ACHN (cell line): ENCODE results near the gene PAXIP1.
"Not testable (repeated sequence)": the region's sequence is repeated elsewhere in the genome, so short reads cannot be mapped to it uniquely, and the experiment has no call there.

Source experiments
- DNase-seq: peaks from one replicate; pipeline ENCODE4 v3.0.0-alpha.2; 2015
- in situ Hi-C: cut with HindIII; loops from 2 replicates; pipeline ENCODE4 v1.10.0; 2017; ENCODE audit warnings: low sequenced_read_pairs, low pct_ligation_motif_present, low pct_unique_long_range_greater_than_20kb

PAXIP1 gene

DNA sequence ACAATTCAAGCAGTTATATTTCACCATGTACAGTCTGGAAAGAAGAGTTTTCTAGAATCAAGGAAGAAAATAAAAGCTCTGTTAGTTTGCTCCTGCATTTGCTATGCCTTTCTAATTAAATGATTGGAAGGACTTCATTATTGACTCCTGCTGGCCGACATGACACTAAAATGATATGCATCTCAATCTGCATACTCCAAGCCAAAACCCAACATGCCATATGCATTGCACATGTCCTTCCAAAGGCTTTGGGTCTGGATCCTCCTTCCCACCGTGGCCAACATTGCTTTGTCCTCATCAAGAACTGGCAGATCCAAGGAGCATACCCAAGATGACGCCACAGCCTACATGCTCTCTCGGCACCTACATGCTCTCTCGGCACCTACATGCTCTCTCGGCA is 46.5 kb downstream of the PAXIP1 start:
- no peak for DNase-seq
- in situ Hi-C loops: no loop called here

DNA sequence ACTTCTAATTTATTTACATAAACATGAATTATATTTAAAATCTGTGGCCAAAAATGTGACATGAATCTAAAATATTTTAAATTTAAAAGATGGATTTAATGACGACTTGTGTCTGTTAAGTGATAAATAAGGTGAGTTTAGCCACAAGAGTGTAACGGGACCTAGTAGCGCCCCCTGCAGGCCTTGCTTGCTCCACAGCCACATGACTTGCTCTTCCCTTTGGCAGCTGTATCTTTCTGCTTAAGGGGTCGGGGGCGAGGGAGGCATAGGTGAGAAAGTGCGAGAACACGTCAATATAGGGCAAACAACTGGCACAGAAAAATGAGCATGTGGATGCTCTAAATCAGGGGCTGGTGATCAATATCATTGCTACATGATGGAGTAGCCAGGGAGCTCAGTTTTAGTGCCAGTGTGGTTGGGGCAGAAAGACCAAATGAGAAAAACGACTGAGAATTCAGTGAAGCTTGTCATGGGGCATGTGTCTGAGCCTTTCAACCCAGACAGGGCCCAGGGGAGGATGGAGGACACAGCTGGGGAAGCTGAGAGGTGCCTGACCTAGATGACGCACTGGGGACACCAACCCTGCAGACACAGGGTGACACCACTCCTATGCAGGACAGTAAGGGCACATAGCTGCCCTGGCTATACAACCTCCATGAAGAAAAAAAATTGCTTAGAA is 49.8 kb downstream of the PAXIP1 start:
- peak; percentile 75 for DNase-seq
- in situ Hi-C loops: no loop called here

DNA sequence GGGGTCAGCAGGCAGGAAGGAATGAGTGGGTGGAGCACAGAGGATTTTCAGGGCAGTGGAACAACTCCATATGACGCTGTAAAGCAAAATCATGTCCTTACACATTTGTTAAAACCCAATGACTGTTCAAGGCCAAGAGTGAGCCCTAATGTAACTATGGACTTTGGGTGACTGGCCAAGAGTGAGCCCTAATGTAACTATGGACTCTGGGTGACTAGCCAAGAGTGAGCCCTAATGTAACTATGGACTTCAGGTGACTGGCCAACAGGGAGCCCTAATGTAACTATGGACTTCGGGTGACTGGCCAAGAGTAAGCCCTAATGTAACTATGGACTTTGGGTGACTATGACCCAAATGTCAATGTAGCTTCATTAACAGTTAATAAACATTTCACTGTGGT is 52.0 kb downstream of the PAXIP1 start:
- in situ Hi-C loops: no loop called here
- no peak for DNase-seq

DNA sequence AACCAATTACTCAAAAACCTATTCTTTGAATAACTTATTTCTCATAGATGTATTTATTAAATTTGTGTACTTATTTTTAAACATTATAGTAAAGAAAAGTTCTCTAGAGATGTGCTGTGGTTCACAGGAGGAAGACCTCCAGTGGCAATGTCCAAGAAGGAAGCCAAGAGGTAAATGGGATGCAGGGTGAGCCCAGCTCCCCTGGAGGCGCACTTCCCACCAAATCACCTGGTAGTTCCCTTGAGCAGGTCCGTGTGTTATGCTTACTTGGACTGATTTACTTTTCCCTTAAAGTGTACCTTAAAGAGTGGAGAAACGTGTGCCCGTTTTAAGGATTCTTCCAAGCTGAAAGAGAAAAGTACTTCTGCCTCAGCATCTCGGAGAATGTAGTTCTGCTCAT is 55.3 kb downstream of the PAXIP1 start:
- no peak for DNase-seq
- in situ Hi-C loops: no loop called here

DNA sequence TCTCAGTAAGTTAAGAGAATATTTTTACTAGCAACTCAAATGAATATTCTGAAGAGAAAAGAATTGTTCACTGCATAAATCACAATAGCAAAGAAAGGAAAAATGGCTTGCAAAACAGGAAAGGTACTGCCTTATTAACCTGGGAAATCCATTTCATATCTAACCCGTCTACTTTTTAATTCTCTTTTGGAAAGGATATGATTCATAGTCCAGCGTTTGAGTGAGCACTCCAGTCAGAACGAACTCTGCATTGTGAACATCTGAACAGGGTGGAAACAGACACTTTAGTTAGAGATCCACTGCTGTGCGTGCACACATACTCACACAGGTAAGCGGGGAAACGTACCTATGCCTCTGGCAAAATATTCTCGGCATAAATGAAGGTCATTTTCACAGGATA is 56.8 kb downstream of the PAXIP1 start:
- no peak for DNase-seq
- in situ Hi-C loops: no loop called here

- no peak for DNase-seq
- in situ Hi-C loops: no loop called here
Observed at GRCh38 chr7:154943906-154944305, 59.0 kb downstream of the PAXIP1 start.

DNA sequence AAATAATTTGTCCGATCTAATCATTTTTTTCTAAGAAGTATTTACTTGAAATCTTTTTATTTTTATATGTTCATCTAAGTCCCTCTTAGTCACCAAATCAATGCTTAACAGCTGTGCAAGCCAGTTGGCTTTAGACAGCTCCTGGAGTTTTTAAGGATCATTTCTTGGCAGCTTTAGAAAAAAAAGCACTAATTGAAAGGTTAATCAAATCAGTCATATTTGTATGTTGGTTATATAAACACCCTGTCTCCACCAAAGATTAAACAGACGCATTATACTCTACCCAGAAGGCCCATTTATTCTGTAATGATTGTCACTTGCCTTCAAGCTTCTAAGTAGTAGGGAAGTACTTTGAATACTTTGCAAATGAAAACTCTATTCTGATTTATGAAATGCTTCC is 60.2 kb downstream of the PAXIP1 start:
- in situ Hi-C loops: no loop called here
- no peak for DNase-seq

DNA sequence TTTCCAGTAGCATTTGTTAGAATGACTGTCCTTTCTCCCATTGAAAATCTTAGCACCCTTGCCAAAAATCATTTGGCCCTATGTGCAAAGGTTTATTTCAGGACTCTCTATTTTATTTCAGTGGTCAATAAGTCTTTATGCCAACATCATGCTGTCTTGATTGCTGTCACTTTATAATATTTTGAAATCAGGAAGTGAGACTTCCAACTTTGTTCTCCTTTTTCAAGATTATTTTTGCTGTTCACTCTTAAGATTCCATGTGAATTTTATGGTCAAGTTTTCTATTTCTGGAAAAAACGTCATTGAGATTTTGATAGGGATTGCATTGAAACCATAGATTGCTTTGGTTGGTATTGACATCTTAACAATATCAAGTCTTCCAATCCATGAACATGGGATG is 65.1 kb downstream of the PAXIP1 start:
- no peak for DNase-seq
- in situ Hi-C loops: no loop called here

- in situ Hi-C loops, DNase-seq: not testable (repeated sequence)
Observed at GRCh38 chr7:154934353-154934952, 68.5 kb downstream of the PAXIP1 start.

DNA sequence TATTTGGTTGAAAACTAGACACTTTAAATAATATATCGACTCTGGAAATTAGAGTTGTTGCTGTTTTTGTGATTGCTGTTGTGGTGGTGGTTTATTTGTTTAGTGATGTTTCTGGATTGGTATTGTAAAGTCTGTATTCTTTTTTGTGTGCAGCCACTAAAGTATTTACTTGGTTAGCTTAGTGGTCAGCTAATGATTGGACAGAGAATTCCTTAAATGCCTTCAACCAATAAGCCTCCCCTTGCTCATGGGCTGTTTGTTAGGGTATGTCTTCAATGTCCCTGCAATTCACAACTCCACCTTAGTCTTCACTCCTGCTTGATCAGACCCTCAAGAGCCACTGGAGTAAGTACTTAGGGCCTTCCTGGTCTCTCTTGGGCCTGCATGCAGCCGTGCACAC is 71.0 kb downstream of the PAXIP1 start:
- in situ Hi-C loops: no loop called here
- DNase-seq: peak; percentile 27

GRCh38 chr7:154929006-154929726 is 73.8 kb downstream of the PAXIP1 start:
- in situ Hi-C loops: no loop called here
- DNase-seq: peak; percentile 41

DNA sequence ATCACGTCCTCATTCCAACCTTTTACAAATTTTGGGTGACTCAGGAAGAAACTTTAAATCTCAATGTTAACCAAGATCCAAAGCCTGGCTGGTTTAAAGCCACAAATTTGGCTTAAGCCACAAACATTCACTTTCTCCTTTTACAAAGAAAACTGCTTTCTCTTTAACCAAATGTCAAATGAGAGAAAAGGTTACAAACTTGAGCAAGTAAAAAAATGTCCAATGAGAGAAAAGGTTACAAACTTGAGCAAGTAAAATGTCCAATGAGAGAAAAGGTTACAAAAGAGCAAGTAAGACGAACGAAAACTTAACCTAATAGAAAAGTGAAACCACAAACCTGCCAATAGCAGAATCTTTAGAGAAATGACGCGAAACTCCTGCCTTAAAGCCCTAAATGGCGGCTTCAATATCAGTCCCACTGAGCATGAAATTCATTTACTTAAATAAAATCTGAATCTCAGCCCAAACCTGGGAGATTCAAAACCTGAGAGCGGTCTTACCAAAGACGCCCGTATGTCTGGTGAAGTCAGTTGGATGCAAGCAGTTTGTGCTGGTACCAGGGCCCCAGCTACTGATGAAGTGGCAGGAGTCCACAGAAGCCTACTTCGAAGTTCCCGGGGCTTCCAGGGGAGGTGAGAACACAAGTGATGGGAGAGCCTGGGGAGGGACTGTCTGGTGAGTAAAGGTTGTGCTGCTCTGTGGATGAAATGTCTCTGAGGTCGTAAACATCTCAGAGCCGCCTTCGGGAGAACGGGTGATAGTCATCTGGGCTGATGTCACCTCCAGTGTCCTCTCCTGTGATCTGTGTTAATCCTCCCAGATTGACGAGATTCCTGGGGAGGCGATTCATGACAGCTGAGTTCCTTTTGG is 74.6 kb downstream of the PAXIP1 start:
- in situ Hi-C loops: no loop called here
- DNase-seq: peak; percentile 100

- DNase-seq: peak; percentile 92
- in situ Hi-C loops: no loop called here
Observed at GRCh38 chr7:154927624-154928125, 75.2 kb downstream of the PAXIP1 start.

DNA sequence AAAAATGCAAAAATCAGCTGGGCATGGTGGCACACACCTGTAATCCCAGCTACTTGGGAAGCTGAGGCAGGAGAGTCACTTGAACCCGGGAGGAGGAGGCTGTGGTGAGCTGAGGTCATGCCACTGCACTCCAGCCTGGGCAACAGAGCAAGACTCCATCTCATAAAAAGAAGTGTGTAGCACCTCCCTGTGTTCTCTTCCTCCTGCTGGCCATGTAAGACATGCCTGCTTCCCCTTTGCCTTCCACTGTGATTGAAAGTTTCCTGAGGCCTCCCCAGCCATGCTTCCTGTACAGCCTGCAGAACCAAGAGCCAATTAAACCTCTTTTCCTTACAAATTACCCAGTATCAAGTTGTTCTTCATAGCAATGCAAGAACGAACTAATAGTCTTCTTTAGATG is 80.5 kb downstream of the PAXIP1 start:
- in situ Hi-C loops, DNase-seq: not testable (repeated sequence)

DNA sequence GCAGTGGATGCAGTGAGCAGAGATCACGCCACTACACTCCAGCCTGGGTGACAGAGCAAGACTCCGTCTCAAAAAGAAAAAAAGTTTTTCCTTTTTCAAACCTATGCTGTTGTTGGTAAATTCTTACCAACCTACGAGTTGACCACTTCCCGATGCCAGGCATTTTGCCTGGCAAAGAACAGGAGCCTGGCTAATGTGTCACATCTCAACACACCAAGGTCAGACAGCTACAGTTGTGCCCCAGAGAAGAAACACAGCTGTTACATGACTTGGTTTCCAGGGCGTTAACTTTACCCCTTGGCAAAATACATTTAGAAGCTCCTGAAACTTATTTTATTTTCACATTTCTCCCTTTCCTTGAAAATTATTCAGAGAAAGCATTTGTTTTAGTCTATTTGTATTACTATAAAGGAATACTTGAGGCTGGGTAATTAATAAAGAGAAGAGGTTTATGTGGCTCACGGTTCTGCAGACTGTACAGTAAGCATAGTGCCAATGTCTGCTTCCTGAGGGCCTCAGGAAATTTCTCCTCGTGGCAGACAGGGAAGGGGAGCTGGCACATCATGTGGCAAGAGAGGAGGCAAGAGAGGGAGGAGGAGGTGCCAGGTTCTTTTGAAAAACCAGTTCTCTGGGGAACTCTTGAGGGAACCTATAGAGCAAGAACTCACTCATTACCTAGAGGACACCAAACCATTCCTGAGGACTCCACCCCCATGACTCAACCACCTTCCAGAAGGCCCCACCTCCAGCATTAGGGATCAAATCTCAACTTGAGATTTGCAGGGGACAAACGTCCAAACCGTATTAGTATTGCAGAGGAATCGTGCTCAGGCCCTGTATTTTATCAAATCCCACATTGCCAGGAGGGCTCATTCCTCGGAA is 83.3 kb downstream of the PAXIP1 start:
- DNase-seq: no peak
- in situ Hi-C loops: no loop called here

DNA sequence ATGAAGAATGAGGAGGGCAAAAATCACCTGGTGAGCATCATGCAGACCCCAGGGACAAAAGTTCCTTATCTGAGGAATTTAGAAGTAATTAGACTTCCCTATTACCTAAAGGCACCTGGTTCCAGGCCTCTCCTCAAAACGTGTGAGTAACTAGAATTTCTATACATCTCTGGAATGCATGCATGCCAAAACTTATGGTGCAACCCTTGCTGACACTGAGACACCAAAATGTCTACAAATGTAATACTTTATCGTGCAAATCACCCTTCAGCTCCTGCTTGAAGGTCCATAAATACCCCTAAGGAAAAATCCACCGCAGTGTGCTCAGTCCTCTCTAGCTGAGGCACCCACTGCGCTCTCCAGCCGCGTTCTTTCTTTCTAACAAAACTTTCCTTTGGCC is 84.2 kb downstream of the PAXIP1 start:
- DNase-seq: no peak
- in situ Hi-C loops: no loop called here

DNA sequence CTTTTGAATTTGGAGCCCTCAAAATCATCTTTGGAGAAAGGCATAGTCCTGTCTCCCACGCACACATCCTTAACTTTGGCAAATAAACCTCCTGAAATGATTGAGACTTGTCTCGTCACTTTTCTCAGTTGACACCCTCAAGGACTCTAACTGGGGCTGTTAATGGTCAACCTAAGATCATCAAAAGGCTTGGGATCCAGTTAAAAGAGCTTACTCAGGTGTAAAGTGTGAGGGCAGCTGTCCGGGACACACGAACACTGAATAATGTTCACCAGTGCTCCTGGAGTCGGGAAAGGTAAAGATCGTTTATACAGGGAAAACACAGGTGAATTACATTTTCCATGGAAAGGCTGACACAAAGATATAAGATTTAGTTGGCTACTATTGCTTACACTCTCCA is 84.7 kb downstream of the PAXIP1 start:
- in situ Hi-C loops: no loop called here
- no peak for DNase-seq

GRCh38 chr7:154917808-154918160 is 85.1 kb downstream of the PAXIP1 start:
- in situ Hi-C loops: no loop called here
- no peak for DNase-seq
